WTC11 (cell line): ENCODE results near the gene CAPN12. TPM values are rescaled to one million over a fixed set of nuclear protein-coding genes. Genes with fewer than 3 reads are reported as not detected.

Source experiments
- ATAC-seq: fragments of 200-7000 bp; cut with Tn5 transposase; 2 replicates; pipeline ENCODE4 v1.10.0; 2021; ENCODE audit warnings: mild to moderate bottlenecking, moderate library complexity
- CTCF ChIA-PET: fragments of 300-600 bp; sonication (Branson Sonifier 250); formaldehyde crosslinking; loops from one replicate; lab custom pipeline; 2021; ENCODE audit warnings: antibody characterized with exemption; lab: Charles Lee
- POLR2A ChIA-PET: fragments of 350-600 bp; sonication (Branson Sonifier 250); formaldehyde crosslinking; loops from one replicate; lab custom pipeline; 2021; ENCODE audit warnings: antibody characterized with exemption; lab: Charles Lee
- DNase-seq: peaks from one replicate; pipeline ENCODE4 v3.0.0; 2021; ENCODE audit warnings: low spot score
- H3K27ac Mint-ChIP-seq: 2 replicates; pipeline ENCODE4 v1.8.0; 2021; ENCODE audit warnings: mixed read lengths
- H3K27me3 Mint-ChIP-seq: 2 replicates; pipeline ENCODE4 v1.8.0; 2021; ENCODE audit warnings: low read depth, mild to moderate bottlenecking, moderate library complexity, mixed read lengths
- H3K36me3 Mint-ChIP-seq: 2 replicates; pipeline ENCODE4 v1.8.0; 2021; ENCODE audit warnings: mixed read lengths
- H3K4me1 Mint-ChIP-seq: 2 replicates; pipeline ENCODE4 v1.8.0; 2022; ENCODE audit warnings: mixed read lengths
- H3K4me3 Mint-ChIP-seq: 2 replicates; pipeline ENCODE4 v1.8.0; 2021; ENCODE audit warnings: mild to moderate bottlenecking, moderate library complexity, mixed read lengths
- H3K9me3 Mint-ChIP-seq: 2 replicates; pipeline ENCODE4 v1.8.0; 2021; ENCODE audit warnings: mixed read lengths
- AR ChIP-seq: fragments of 250-450 bp; sonication (Bioruptor Pico); IDR thresholded peaks from 2 replicates; pipeline ENCODE4 v1.9.0; 2021; ENCODE audit warnings: mild to moderate bottlenecking
- CREM ChIP-seq: sonication (generic); formaldehyde crosslinking; IDR thresholded peaks from 2 replicates; pipeline ENCODE4 v1.8.1; 2022; ENCODE audit warnings: mild to moderate bottlenecking, missing genetic modification reagents, moderate library complexity
- ESRRA ChIP-seq: sonication (generic); formaldehyde crosslinking; IDR thresholded peaks from 2 replicates; pipeline ENCODE4 v1.8.1; 2022; ENCODE audit warnings: mild to moderate bottlenecking, missing genetic modification reagents, borderline replicate concordance
- FOXJ3 ChIP-seq: sonication (generic); formaldehyde crosslinking; IDR thresholded peaks from 2 replicates; pipeline ENCODE4 v1.9.0; 2021; ENCODE audit warnings: missing genetic modification reagents, mild to moderate bottlenecking, borderline replicate concordance
- GABPB1 ChIP-seq: sonication (generic); formaldehyde crosslinking; IDR thresholded peaks from 2 replicates; pipeline ENCODE4 v1.8.1; 2023; ENCODE audit warnings: mild to moderate bottlenecking, missing genetic modification reagents
- GTF2I ChIP-seq: fragments of 250-450 bp; sonication (Bioruptor Pico); conservative IDR thresholded peaks from 2 replicates; pipeline ENCODE4 v1.4.0; 2021; ENCODE audit warnings: mild to moderate bottlenecking
- HMGA2 ChIP-seq: fragments of 250-450 bp; sonication (Bioruptor Pico); IDR thresholded peaks from 2 replicates; pipeline ENCODE4 v1.4.0; 2021; ENCODE audit warnings: mild to moderate bottlenecking, moderate library complexity
- KAT7 ChIP-seq: sonication (generic); formaldehyde crosslinking; IDR thresholded peaks from 2 replicates; pipeline ENCODE4 v1.8.1; 2023; ENCODE audit warnings: missing genetic modification reagents, mild to moderate bottlenecking, borderline replicate concordance
- NR2C2 ChIP-seq: sonication (generic); formaldehyde crosslinking; IDR thresholded peaks from 2 replicates; pipeline ENCODE4 v1.8.0; 2022; ENCODE audit warnings: mild to moderate bottlenecking, missing genetic modification reagents
- PRRX2 ChIP-seq: fragments of 250-450 bp; sonication (Bioruptor Pico); IDR thresholded peaks from 2 replicates; pipeline ENCODE4 v1.8.0; 2021; ENCODE audit warnings: mild to moderate bottlenecking
- RELA ChIP-seq: sonication (generic); formaldehyde crosslinking; IDR thresholded peaks from 2 replicates; pipeline ENCODE4 v1.8.1; 2022; ENCODE audit warnings: missing genetic modification reagents, mild to moderate bottlenecking, borderline replicate concordance
- SP1 ChIP-seq: sonication (generic); formaldehyde crosslinking; conservative IDR thresholded peaks from 2 replicates; pipeline ENCODE4 v1.8.1; 2022; ENCODE audit warnings: missing genetic modification reagents
- TEAD4 ChIP-seq: sonication (generic); formaldehyde crosslinking; IDR thresholded peaks from 2 replicates; pipeline ENCODE4 v1.8.0; 2022; ENCODE audit warnings: mild to moderate bottlenecking, missing genetic modification reagents
- TP53 ChIP-seq: sonication (generic); formaldehyde crosslinking; IDR thresholded peaks from 2 replicates; pipeline ENCODE4 v1.8.1; 2023; ENCODE audit warnings: mild to moderate bottlenecking, missing genetic modification reagents
- ZBTB21 ChIP-seq: sonication (generic); formaldehyde crosslinking; IDR thresholded peaks from 2 replicates; pipeline ENCODE4 v1.8.1; 2023; ENCODE audit warnings: mild to moderate bottlenecking, missing genetic modification reagents, borderline replicate concordance
- ZNF121 ChIP-seq: sonication (generic); formaldehyde crosslinking; IDR thresholded peaks from 2 replicates; pipeline ENCODE4 v1.8.0; 2023; ENCODE audit warnings: missing genetic modification reagents
- ZNF317 ChIP-seq: sonication (generic); formaldehyde crosslinking; IDR thresholded peaks from 2 replicates; pipeline ENCODE4 v1.8.1; 2023; ENCODE audit warnings: low read depth, mild to moderate bottlenecking, moderate library complexity, missing genetic modification reagents, borderline replicate concordance
- ZNF425 ChIP-seq: fragments of 250-450 bp; sonication (Bioruptor Pico); conservative IDR thresholded peaks from 2 replicates; pipeline ENCODE4 v1.9.0; 2021; ENCODE audit warnings: mild to moderate bottlenecking
- ZNF532 ChIP-seq: fragments of 250-450 bp; sonication (Bioruptor Pico); IDR thresholded peaks from 2 replicates; pipeline ENCODE4 v1.9.0; 2021; ENCODE audit warnings: mild to moderate bottlenecking, borderline replicate concordance
- total RNA-seq: library from RNA; stranded (reverse); gene quantifications from 3 replicates; pipeline ENCODE4 v1.2.3, GENCODE V29; 2021
- TF ChIP-seq, protein P1 (sequence below): sonication (generic); formaldehyde crosslinking; IDR thresholded peaks from 2 replicates; pipeline ENCODE4 v1.8.1; 2023; ENCODE audit warnings: mild to moderate bottlenecking, moderate library complexity, missing genetic modification reagents

CAPN12 gene
- total RNA-seq, 1 experiment from 2014 or later: 9.6 TPM

DNA sequence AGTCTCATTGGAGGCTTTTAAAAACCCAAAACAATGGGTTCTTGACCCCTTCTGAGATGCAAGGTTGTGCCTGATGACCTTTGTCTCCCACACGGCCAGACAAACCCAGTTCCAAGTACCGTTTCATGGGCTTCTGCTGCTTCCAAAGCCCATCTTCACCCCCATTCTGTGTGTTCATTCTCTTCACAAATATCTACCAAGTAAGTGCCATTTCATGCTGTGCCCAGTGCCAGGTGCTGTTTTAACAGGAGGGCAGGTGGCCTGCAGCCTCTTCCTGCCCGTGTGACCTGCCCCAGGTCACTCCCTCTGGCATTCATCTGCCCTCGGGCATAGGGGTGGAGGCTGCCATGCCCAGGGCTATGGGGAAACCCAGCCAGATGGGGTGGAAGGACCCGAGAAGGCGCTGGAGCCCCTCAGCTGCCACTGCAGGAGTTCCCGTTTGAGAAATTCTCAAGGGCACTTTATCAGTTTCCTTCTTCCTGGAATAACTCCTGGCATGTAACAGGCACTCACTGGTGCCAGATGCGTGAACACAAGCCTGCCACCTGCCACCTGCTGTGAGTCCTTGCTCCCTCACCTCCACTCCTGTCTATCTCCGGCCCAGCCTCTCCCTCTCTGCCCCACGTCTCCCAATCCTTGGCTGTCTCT is 12.5 kb downstream of the CAPN12 start:
- H3K4me1 Mint-ChIP-seq: peaks cover 7% of the 10 kb centered on the region
- no peaks in the 10 kb centered on the region for H3K9me3 Mint-ChIP-seq
- ChIA-PET POLR2A (interaction anchor here (0.6 kb wide), 1 partner anchor 29 kb away, joined by 3 read pairs; no protein-coding TSS in a partner anchor), CTCF (interaction anchor here (3.8 kb wide), 1 partner anchor 13 kb away, joined by 16 read pairs; no protein-coding TSS in a partner anchor)
- peaks cover 15% of the 10 kb centered on the region for H3K36me3 Mint-ChIP-seq
- no peaks in the 10 kb centered on the region; the same call in 1 of the 2 replicates for H3K27me3 Mint-ChIP-seq
- TF ChIP-seq ESRRA (CRISPR knock-in tag) (no peak), RELA (CRISPR knock-in tag) (no peak), TEAD4 (CRISPR knock-in tag) (no peak), GABPB1 (CRISPR knock-in tag) (no peak), CREM (CRISPR knock-in tag) (no peak), PRRX2 (no peak), KAT7 (CRISPR knock-in tag) (no peak)
- no peak for ATAC-seq
- no peak overlapping the region for H3K4me3 Mint-ChIP-seq
- H3K27ac Mint-ChIP-seq: peak overlapping the region; percentile 27
- DNase-seq: no peak

GRCh38 chr19:38730731-38731589 is 13.3 kb downstream of the CAPN12 start:
- Mint-ChIP-seq H3K9me3 (no peaks in the 10 kb centered on the region), H3K36me3 (peaks cover 23% of the 10 kb centered on the region), H3K4me3 (no peak overlapping the region), H3K27ac (0 out of 2 replicates have a peak overlapping the region, but pooled peaks have one; percentile 5), H3K27me3 (no peaks in the 10 kb centered on the region), H3K4me1 (peaks cover 7% of the 10 kb centered on the region)
- DNase-seq: no peak
- no peak for TF ChIP-seq ZNF425 (CRISPR knock-in tag)
- TF ChIP-seq NR2C2: no peak
- TF ChIP-seq ZBTB21: no peak
- no peak for TF ChIP-seq HMGA2
- TF ChIP-seq PRRX2: no peak
- no peak for TF ChIP-seq TP53 (CRISPR knock-in tag)
- TF ChIP-seq ZNF317 (CRISPR knock-in tag): no peak
- ATAC-seq: no peak
- POLR2A ChIA-PET: interaction anchor here (0.6 kb wide), 1 partner anchor 29 kb away, joined by 3 read pairs; no protein-coding TSS in a partner anchor
- CTCF ChIA-PET: no interaction called here

GRCh38 chr19:38730470-38730730 is 13.9 kb downstream of the CAPN12 start:
- DNase-seq (no peak), ATAC-seq (no peak)
- POLR2A ChIA-PET: no interaction called here
- CTCF ChIA-PET: interaction anchor here (0.6 to 0.9 kb wide), 9 partner anchors 11 to 1801 kb away, joined by 3 to 6 read pairs (median 3); partner anchors contain the start of genes FAM98C, MRPS12 and SARS2
- Mint-ChIP-seq H3K9me3 (no peaks in the 10 kb centered on the region), H3K27ac (no peak overlapping the region), H3K4me3 (no peak overlapping the region), H3K4me1 (peaks cover 7% of the 10 kb centered on the region), H3K36me3 (peaks cover 26% of the 10 kb centered on the region), H3K27me3 (no peaks in the 10 kb centered on the region)
- TF ChIP-seq ZNF121 (CRISPR knock-in tag) (no peak), AR (CRISPR knock-in tag) (no peak), FOXJ3 (no peak), GTF2I (no peak), SP1 (no peak), ZNF532 (CRISPR knock-in tag) (no peak)
- TF ChIP-seq, protein P1, sequence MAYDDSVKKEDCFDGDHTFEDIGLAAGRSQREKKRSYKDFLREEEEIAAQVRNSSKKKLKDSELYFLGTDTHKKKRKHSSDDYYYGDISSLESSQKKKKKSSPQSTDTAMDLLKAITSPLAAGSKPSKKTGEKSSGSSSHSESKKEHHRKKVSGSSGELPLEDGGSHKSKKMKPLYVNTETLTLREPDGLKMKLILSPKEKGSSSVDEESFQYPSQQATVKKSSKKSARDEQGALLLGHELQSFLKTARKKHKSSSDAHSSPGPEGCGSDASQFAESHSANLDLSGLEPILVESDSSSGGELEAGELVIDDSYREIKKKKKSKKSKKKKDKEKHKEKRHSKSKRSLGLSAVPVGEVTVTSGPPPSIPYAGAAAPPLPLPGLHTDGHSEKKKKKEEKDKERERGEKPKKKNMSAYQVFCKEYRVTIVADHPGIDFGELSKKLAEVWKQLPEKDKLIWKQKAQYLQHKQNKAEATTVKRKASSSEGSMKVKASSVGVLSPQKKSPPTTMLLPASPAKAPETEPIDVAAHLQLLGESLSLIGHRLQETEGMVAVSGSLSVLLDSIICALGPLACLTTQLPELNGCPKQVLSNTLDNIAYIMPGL (CRISPR knock-in tag): no peak
